ENCODE measurements around the gene WWC2.
A peak's percentile ranks its signal among the peaks of the same experiment; 100 is the strongest.
"Not testable (repeated sequence)": the region's sequence is repeated elsewhere in the genome, so short reads cannot be mapped to it uniquely, and the experiment has no call there.

Gene WWC2

DNA sequence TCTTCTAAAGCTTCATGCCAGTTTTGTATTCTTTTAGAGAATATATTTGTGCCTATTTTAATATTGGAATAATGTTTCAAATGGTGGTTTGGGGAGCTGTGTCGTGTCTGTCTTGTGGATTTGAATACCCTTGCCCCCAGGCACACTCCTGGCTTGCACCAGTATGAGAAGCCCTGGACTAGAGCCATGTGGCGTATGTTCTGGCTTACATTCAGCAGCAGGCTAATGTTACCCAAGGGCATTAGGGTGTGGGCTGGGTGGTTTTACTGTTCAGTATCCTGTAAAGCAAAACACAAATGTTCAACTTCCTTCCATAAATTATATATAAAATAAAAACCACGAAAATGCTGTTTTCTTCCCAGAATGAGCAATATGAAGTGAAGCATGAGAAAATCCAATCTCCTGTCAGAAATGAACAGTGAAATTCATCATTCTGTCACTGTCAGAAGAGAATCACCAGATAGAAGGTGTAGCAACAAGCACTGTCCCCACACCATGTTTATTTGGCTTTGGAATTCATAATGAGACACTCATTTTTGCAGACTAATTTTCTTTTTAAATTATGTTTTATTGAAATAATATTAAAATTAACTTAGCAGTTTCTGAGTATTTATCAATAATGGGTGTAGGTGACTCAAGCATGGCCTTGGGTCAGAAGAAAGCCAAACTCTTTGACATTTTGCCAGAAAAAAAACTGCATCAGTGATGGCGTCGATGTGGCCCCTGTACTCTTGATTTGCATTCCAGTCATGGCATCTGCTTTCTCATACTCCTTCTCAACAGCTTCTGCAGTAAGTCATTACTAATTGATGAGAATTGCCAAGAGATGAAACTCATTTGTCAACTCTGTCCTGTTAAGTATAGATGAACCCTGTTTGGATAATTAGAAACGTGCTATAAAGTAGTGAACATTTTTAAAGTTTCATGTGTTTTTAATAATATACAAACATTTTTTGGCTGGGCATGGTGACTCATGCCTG, 43.8 kb downstream of the WWC2 start:
- DNase-seq, result peak; percentile 69

DNA sequence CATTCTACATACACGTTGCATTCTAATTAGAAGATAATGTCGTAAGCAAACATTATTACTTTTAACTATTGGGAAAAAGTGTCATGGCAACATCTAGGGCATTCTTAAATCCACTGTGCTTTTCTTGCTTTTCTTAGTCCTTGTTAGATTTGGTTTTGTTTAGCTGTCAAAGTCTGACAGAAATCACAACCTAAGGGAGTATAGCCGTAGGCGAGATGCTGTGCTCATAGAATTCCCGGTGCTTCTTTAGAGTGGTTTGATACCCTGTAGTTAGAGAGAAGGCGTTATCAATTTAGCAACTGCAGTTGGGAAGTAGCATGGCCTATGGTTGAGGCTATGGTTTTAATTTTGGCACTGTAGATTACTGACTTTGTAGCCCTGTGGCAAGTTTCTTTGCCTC, 45.7 kb downstream of the WWC2 start:
- DNase-seq, result no peak

GRCh38 chr4:183145773-183146172, 46.7 kb downstream of the WWC2 start:
- no peak for DNase-seq

DNA sequence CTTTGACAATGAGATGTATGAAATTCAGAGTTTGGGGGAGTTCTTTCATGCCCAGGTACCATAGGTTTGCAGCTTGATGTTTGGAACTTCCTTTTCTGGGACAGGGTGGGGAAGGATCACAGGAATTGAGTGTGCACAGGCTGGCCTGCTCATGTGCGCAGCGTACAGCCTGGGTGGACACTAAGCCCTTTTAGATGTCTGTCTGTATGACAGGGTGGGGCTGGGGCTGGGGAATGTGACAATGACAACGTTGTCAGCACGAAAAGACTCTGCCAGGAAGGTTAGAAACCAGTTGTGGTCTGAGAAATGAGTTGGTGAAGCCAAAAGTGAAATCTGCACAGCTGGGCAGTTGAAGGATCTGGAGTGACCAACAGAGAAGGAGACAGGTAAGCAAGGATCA, 47.4 kb downstream of the WWC2 start:
- DNase-seq, result no peak

GRCh38 chr4:183147196-183147595, 48.1 kb downstream of the WWC2 start:
- DNase-seq, result no peak

GRCh38 chr4:183147983-183148382, 48.9 kb downstream of the WWC2 start:
- no peak for DNase-seq

- no peak for DNase-seq
Observed at GRCh38 chr4:183149616-183150539, 50.8 kb downstream of the WWC2 start.

GRCh38 chr4:183150664-183151063, 51.6 kb downstream of the WWC2 start:
- DNase-seq, result not testable (repeated sequence)

- not testable (repeated sequence) for DNase-seq
Observed at GRCh38 chr4:183152232-183152631, 53.2 kb downstream of the WWC2 start.

DNA sequence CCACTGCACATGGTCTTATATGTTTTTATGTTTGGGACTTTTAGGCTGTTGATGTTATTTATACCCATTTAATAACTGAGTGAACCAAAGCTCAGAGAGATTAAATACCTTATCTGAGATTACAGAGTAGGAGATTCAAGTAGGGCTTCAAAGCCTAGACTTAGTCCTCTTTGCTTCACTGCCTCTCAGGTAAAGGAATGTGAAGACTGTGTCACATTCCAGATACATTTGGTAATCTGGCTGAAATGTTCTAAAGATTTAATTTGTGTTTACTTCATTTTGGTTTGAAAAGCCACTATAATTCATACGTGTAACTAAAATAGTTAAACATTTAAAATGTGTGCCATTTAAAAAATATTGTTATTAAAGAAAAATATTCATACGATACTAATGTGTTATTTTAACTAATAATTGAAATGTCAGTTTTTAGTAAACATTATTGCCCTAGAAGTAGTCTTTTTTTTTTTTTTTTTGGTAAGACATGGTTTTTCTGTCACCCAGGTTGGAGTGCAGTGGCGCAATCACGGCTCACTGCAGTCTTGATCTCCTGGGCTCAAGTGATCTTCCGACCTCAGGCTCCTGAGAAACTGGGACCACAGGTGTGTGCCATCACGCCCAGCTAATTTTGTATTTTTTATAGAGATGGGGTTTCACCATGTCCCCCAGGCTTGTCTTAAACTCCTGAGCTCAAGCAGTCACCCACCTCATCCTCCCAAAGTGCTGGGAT, 54.3 kb downstream of the WWC2 start:
- DNase-seq, result no peak

- no peak for DNase-seq
Observed at GRCh38 chr4:183154701-183155391, 55.8 kb downstream of the WWC2 start.

DNA sequence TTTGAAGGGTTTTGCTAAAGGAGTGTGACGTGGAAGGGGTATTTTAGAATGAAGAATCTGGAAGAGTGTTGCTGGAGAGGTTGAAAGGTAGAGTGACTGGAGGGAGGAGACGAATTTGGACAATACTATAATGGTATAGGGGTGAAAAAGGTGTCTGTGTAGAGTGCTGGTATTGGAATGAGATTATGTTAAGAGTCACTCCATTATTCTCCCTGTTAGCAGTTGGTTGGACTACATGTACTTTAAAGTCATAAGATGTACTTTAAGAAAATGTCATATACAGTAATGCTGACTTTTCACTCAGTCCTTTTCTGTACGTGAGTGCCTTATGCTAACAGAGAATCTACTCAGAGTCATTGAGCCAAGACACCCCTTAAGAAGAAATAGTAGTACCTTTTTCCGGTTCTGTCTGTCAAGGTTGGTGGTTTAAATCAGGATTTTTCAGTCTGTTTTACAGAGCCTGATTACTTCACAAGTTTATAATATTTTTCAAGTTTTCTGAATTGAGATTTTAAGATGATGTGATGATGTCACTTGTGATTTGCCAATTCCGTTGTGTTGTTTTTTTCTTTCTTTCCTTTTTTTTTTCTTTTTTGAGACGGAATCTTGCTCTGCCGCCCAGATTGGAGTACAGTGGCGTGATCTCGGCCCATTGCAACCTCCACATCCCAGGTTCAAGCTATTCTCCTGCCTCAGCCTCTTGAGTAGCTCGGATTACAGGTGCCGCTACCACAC, 56.6 kb downstream of the WWC2 start:
- DNase-seq, result no peak

DNA sequence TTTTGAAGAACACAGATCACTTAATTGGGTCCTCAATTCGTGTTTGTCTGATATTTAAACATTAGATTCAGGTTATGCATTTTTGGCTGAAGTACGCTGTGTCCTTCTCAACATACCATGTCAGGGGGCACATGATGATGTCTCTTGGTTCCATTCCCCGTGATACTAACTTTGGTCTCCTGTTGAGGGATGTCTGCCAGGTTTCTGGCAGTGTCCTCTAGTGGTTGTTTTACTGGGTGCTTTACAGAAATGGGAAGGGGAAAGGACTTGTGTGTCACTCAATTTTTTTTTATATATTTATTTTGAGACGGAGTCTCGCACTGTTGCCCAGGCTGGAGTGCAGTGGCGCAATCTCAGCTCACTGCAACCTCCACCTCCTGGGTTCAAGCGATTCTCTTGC, 58.2 kb downstream of the WWC2 start:
- DNase-seq, result no peak

DNA sequence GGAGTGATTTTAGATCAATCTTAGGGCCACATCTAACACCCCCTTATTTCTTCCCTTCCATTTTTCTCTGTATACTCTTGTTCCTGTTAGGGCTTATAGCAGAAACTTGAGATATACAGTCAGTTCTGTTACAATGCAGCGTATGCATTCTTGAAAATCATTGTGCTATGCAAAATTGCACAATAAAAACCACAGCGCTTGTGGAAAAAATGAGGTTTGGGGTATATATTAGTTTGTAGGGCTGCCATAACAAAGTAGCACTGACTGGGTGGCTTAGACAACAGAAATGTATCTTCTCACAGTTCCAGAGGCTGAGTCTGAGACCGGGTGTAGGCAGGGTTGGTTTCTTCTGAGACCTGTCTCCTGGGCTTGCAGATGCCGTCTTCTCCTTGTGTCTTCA, 59.0 kb downstream of the WWC2 start:
- DNase-seq, result peak; percentile 82

DNA sequence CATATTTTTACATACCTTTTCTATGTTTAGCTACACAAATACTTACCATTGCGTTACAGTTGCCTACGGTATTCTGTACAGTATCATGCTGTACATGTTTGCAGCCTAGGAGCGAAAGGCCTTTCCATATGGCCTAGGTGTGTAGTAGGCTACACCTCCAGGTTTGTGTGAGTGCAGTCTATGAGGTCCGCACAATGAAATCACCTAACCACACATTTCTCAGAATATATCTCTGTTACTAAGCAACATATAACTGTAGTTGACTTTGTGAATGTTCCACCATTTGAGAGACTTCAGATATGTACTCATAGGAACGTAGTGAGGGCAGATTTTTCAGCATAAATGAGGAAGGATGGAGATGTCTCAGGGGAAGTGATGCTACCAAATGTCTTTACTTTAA, 62.6 kb downstream of the WWC2 start:
- DNase-seq, result no peak

DNA sequence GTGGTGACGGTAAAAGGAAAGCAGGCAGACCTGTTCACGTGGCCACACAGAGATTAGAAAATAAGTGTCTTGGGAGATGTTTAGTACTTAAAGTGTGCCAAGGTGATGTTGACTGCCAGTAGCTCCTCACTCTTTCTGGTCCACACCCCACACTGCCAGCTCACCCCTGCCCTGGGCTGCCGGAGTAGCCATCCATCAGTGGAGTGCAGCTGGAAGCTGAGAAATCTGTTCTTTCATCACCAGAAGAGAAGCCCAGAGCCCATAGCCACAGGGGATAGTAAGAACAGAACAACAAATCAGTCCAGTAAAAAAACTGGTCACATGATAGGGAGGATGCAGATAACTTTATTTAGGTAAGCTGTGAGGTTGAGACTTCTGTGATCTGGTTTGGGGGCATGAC, 64.1 kb downstream of the WWC2 start:
- DNase-seq, result no peak

GRCh38 chr4:183164963-183165362, 65.9 kb downstream of the WWC2 start:
- DNase-seq, result peak; percentile 71

DNA sequence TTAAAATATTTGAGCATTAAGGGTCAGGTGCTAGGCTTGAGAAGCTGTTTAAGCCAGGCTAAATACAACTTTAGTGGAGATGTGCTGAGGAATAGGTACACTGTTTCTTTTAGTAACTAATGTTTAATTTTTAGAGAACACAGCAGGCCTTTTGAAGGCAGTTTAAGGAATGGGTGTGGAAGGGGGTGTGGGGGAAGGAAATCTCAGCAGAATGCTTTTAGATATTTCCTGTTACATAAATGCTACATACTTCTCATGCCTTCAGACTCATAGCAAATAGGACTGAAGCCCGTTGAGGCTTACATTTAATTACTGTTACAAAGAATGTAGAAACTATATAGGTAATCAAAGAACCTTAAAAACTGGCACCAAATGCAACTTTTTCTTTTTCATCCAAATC, 66.3 kb downstream of the WWC2 start:
- DNase-seq, result peak; percentile 66

GRCh38 chr4:183170894-183171293, 71.8 kb downstream of the WWC2 start:
- no peak for DNase-seq

- peak; percentile 24 for DNase-seq
Observed at GRCh38 chr4:183171484-183172267, 72.6 kb downstream of the WWC2 start.

Data from fibroblast of skin of back (primary cell).